Activated CD4-positive, alpha-beta T cell treated with anti-CD3 and anti-CD28 coated beads for 48 hours (primary cell): ENCODE measurements around the gene RCE1.
A peak's percentile ranks its signal among the peaks of the same experiment; 100 is the strongest.
"Not testable (repeated sequence)": the region's sequence is repeated elsewhere in the genome, so short reads cannot be mapped to it uniquely, and the experiment has no call there.

ENCODE experiments used
- DNase-seq: peaks from one replicate; pipeline ENCODE4 v3.0.0-alpha.2; 2020

RCE1 gene

DNA sequence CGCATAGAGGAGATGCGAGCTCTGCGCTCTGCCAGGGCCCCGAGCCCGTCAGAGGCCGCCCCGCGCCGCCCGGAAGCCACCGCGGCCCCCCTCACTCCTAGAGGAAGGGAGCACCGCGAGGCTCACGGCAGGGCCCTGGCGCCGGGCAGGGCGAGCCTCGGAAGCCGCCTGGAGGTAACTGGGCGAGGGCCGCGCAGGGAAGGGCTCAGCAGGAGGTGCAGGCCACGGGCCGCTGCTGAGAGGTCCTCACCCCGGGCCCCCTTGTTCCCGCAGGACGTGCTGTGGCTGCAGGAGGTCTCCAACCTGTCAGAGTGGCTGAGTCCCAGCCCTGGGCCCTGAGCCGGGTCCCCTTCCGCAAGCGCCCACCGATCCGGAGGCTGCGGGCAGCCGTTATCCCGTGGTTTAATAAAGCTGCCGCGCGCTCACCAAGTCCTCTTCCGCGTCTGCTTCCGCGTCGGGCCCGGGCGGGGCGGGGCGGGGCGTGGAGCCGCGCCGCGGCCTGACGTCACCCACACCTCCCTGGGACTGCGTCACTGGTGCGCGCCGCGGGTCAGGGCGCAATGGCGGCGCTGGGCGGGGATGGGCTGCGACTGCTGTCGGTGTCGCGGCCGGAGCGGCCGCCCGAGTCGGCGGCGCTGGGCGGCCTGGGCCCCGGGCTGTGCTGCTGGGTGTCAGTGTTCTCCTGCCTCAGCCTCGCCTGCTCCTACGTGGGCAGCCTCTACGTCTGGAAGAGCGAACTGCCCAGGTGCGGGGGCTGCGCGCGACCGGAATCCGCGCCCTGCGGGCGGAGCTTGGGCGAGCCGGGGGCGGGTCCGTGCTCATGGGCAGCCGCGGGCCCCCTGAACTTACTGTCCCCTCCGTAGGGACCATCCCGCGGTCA lies at the start of gene RCE1:
Gene RCE1 (plus strand): TSS at position 546 of the 880 bp plus-strand sequence. CDS start 15 bp downstream, at position 561.
- peak; percentile 93 for DNase-seq

DNA sequence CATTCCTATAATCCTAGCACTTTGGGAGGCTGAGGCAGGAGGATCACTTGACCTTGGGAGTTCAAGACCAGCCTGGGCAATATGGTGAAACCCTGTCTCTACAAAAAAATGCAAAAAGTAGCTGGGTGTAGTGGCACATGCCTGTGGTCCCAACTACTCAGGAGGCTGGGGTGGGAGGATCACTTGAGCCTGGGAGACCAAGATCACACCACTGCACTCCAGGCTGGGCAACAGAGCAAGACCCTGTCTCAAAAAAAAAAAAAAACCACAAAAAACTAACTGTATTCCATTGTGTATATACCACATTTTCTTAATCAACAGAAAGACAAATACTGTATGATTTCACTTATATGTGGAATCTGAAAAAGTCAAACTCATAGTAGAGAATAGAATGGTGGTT lies 43.4 kb upstream of the RCE1 start:
- not testable (repeated sequence) for DNase-seq

DNA sequence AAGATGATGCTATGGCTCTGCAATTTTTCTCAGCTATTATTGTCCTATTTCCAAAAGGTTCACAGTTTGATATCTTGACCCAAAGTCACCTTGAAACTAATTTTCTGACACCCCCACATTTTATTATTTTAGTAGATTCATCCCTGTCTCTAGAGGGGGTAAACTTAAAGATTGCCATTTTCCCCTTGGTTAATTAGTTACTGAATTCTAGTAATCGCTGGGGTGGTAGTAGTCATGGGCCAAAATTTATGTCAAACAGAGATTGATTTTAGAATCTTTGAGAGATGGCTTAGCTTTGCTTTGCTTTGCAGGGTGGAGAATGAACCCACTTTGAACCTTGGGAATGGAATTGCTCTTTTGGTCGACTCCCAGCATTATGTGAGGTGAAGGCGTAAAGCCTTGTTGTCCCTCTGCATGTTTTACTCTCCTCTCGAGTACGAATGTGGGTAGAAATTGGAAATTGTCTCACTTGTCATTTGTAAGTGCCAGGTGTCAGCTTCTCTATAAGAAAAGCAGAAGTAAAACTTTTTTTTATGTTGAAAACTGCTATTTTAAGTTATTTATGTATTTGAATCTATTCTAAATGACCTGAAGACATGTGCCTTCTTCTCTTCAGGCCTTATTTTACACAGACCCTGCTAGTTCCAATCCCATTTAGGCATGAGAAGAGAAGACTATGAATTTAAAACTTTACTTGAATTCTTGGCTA lies 42.4 kb upstream of the RCE1 start:
- DNase-seq: no peak

GRCh38 chr11:66809592-66809991 lies 33.6 kb upstream of the RCE1 start:
- no peak for DNase-seq

DNA sequence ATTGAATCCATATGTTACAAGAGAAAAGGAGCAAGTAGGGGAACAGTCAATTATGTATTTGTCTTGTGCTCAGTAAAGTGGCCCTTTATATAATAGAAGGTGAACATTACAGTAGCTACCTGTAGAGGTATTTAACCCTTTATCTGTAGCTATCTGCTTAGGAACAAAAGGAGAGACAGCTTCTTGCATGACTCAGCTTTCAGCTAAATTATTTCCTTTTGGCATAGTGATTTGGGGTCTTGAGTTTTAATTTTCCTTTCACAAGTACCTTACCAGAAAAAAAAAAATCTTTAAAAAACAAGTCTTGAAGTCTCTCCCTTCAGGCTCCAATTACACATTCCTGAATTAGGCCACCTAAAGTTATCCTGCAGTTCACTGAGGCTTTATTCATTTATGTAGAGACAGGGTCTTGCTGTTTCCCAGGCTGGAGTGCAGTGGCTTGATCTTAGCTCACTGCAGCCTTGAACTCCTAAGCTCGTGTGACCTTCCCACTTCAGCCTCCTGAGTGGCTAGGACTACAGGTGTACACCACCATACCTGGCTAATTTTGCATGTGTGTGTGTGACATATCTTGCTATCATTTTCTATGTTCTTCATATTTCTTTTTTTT lies 32.6 kb upstream of the RCE1 start:
- no peak for DNase-seq

DNA sequence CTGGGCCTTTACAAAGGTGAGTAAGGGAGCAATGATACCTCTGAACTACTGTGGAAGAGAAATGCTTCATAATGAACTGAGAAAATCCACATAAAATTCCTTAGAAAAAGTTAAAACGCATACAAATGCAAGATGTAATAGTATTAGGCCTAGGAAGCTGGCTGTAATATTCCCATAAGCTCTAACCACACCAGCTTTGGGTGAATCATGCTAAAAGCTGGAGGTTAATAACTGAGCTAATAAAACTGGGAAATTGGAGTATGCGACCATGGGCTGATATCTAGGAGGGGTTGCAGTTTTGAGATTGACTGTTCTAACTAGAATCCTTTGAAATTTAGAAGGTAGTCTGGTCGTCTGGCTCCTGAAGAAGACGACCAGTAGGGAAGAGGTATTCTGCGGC lies 28.6 kb upstream of the RCE1 start:
- no peak for DNase-seq

GRCh38 chr11:66815646-66816045 lies 27.6 kb upstream of the RCE1 start:
- no peak for DNase-seq

DNA sequence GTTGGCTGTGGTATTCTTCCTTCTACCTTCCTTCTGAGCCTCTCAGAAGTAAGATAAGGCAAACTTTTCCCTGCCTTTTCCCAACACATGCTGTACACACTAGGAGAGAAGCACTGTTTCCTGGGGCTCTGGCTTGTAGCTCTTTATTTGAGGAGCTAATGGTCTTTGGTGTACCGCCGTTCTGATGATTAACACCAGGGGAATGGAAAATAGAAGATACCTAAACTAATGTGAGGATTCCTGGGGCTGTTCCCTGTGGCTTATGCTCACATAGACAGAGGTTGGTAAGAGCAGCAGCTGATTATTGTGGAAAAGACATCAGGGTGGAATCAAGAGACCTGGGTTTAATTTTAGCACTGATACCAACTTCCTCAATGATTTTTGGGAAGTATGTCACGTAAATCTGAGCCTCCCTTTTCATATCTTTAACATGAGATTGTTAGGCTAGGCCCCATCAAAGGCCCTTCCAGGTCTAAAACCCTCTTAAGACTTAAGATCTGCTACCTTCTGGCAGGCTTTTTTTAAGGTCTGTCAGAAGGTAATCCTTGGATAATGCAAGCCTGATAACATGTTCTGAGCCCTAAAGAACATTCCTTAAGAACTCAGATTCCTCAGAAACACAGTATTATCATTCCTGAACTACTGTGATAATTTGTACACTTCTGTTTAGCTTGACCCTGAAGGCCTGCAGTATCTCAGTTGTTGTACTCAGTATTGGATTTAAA lies 24.8 kb upstream of the RCE1 start:
- DNase-seq: no peak

DNA sequence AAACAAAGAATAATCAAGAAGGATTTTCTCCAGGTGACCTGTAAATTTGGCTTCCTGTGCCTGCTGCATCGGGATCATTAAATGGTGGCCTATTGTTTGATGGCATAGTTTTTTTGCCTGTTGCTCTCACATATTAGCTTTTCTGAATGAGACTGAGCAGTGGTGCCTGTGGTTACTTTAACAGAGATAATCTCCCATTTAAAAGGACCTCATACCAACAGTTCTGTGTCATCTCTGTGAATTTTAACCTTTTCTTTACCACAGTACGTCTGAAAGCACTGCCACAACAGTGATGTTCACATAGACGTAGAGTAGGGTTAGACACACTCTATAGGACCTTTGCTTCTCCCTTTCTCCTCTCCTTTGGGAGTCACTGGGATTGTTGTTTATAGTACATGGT lies 22.9 kb upstream of the RCE1 start:
- DNase-seq: no peak

DNA sequence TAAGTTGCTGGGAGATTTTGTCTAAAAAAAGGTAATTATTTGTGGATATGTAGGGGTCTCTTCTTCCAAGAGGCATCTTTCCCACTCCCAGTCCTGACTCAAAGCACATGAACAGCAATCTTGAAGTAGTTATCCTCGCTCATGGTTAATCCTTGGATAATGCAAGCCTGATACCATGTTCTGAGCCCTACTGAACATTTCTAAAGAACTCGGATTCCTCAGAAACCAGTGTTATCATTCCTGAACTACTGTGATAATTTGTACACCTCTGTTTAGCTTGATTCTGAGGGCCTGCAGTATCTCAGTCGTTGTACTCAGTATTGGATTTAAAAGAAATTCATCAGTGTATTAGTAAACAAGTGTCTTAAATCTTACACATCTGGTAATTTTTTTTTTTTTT lies 22.3 kb upstream of the RCE1 start:
- DNase-seq: no peak

DNA sequence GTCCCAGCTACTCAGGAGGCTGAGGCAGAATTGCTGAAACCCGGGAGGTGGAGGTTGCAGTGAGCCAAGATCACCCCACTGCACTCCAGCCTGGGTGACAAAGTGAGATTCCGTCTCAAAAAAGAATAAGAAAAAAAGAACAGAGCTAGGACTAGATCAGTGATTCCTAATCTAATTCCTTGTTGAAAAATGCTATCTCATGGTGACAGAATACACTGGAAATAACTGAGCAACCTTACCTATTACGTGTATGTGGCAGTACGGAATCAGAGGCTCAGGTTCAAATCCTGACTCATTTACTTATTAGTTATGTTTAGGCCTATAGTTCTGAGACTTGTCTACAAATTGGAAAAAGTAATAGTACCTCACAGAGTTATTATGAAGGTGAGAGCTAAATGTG lies 19.5 kb upstream of the RCE1 start:
- DNase-seq: no peak

DNA sequence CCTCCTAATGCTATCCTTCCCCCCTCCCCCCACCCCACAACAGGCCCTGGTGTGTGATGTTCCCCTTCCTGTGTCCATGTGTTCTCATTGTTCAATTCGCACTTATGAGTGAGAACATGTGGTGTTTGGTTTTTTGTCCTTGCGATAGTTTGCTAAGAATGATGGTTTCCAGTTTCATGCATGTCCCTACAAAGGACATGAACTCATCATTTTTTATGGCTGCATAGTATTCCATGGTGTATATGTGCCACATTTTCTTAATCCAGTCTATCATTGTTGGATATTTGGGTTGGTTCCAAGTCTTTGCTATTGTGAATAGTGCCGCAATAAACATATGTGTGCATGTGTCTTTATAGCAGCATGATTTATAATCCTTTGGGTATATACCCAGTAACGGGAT lies 18.7 kb upstream of the RCE1 start:
- not testable (repeated sequence) for DNase-seq

DNA sequence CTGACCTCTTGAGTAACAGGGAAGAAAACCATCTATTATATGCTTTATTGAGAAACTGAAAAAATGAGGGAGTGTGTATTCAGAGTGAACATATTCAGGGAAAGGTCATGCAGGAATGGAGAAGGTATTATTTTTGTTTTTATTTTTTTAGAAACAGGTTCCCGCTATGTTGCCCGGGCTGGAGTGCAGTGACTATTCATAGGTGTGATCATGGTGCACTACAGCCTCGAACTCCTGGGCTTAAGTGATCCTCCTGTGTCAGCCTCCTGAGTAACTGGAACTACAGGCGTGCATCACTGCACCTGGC lies 8.7 kb upstream of the RCE1 start:
- no peak for DNase-seq

GRCh38 chr11:66834943-66835342 lies 8.3 kb upstream of the RCE1 start:
- DNase-seq: no peak

GRCh38 chr11:66835768-66836405 lies 7.4 kb upstream of the RCE1 start:
- DNase-seq: no peak

DNA sequence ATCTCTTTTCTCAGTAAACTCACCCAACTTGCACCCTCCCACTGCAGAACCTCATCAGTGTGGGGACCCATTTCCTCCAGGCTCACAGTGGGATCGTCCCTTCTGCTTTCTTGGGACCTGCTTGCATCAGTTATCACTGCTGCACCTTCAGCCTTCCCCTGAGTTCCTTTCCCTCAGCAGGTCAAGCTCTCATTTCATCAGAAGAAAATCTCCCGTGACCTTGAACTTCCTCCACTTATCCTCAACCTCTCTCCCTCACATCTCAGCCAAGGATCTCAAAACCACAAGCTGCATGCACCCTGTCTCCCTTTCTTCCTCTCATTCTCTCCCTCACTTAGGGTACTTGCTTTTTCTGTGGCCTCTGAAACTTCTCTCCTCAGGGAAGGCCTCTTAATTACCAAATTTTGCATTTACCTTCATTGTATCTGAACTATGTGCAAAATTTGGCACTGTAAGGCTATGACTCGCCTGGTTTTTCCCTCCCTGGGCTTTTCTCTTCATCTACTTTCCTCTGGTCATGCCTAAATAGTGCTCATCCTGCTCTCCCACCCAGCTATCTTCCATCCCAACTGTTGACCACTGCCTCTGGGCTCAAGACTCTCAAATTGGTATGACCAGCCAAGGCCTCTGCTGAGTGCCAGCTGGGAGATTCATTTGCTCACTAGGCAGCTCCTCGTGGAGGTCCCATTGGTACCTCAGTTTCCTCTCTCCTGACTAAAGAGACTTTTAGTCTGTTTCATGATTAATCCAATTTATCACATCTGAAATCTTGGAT lies 2.7 kb upstream of the RCE1 start:
- DNase-seq: no peak

- no peak for DNase-seq
These were observed 1.4 kb upstream of the RCE1 start for GRCh38 chr11:66841861-66842260.

DNA sequence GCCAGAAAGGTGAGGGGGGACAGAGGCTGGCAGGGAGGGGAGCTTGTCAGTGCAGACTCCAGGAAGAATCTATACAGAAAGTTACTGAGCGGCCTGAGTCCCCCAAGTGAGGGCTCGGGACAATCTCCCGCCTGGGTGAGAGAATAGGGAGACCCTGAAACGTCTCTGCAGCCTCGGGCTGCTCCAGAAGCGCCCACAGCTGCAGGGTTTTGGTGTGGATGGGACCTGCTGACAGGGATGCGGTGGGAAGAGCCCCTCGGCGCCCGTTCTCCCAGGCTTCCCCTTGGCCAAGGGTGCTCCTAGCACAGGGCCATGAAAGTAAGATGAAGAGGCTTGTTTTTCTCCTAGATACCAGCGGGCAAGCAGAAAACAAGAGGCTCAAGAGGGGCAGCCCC lies 743 bp upstream of the RCE1 start:
- no peak for DNase-seq

DNA sequence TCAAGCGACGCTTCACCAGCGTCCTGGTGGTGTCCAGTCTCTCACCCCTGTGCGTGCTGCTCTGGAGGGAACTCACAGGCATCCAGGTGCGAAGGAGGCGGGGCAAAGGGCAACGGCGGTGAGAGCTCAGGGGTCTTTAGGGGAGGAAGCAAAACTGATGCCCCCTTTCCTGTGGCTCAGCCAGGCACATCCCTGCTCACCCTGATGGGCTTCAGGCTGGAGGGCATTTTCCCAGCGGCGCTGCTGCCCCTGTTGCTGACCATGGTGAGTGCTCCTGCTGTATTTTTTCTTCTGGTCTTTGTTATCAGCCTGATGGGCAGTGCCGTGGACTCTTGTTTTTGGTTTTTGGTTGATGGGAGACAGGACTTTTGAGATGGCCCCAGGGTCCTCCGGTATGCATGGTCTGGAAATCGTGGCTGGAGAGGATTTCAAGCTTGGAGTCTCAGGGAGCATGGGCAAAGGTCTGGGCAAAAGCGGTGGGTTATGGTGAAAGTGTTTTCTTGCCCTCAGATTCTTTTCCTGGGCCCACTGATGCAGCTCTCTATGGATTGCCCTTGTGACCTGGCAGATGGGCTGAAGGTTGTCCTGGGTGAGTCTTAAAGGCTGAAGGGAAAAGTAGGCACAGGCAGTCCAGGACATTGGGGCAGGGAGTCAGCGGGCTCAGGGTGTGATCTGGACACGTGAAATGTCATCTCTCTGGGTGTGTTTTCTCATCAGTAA lies 695 bp downstream of the RCE1 start:
- no peak for DNase-seq

DNA sequence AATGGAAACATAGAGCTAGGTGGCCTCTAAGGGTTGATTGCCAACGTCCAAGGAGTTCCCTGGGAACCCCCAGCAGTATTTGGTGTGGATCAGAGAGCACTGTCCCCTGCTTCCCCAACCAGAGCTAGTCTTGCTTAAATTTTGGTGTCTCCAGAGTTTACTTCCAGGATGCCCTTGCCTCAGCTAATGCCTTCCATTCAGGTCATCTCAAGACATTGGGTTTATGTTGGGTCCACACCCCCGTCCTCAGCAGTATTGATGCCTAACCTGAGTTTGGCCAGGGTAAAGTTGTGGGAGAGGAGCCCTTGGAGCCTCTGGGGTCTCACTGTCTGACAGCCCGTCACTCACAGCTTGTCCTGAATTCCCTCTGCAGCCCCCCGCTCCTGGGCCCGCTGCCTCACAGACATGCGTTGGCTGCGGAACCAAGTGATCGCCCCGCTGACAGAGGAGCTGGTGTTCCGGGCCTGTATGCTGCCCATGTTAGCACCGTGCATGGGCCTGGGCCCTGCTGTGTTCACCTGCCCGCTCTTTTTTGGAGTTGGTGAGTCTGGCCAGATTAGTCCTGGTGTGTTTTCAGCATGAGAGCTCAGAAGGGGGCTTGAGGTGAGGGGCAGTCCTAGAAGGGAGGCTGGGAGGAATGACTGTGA lies 1.4 kb downstream of the RCE1 start:
- DNase-seq: no peak
